HG02938 (cell line): Measurements from ENCODE around the gene BBS1.
"Not testable (repeated sequence)": the region's sequence is repeated elsewhere in the genome, so short reads cannot be mapped to it uniquely, and the experiment has no call there.

Source experiments
- ATAC-seq: cut with Tn5 transposase; IDR thresholded peaks from one replicate; pipeline ENCODE4 v1.9.1; 2021; ENCODE audit warnings: mild to moderate bottlenecking, moderate library complexity; ENCODE audit not compliant: unreplicated experiment

Gene BBS1

GRCh38 chr11:66569076-66569475 lies 58.6 kb downstream of the BBS1 start:
- ATAC-seq: no peak

- ATAC-seq: no peak
Observed at GRCh38 chr11:66570079-66570849, 59.8 kb downstream of the BBS1 start.

- ATAC-seq: no peak
Observed at GRCh38 chr11:66570850-66571180, 60.4 kb downstream of the BBS1 start.

- no peak for ATAC-seq
Observed at GRCh38 chr11:66579017-66579606, 68.7 kb downstream of the BBS1 start.

- ATAC-seq: no peak
Observed at GRCh38 chr11:66580803-66581202, 70.4 kb downstream of the BBS1 start.

GRCh38 chr11:66581261-66581660 lies 70.8 kb downstream of the BBS1 start:
- ATAC-seq: no peak

- not testable (repeated sequence) for ATAC-seq
Observed at GRCh38 chr11:66582565-66583147, 72.2 kb downstream of the BBS1 start.
